ENCODE data around the gene TPRG1.

DNA sequence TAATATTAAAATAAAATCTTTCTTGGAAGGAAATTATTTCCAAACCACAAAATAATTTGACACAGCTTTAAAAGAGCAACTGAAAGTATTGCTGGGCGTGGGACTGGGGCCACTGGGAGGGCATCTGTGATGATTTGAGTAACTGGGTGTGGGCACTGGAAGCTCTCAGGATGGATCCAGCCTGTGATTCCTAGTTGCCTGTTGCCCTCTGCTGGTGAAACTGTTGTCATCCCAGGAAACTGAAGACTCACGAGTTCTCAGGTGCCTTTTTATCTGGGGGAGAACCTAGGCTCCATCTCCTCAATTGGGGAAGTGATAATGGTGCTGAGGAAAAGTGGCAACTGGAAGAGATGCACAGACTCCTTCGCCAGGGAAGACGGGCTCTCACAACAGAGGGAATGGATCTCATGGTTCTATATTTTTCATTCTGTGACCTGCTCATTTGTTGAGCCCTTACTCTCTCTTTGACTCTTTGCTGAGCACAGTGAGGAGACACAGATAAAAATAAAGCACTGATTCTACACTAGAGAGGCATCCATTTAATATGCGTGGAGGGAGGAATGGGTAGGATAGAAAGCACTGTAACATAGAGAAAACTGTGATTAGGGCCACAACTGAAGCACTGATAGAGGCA lies 61.6 kb downstream of the TPRG1 start:
- TF ChIP-seq, protein P1, sequence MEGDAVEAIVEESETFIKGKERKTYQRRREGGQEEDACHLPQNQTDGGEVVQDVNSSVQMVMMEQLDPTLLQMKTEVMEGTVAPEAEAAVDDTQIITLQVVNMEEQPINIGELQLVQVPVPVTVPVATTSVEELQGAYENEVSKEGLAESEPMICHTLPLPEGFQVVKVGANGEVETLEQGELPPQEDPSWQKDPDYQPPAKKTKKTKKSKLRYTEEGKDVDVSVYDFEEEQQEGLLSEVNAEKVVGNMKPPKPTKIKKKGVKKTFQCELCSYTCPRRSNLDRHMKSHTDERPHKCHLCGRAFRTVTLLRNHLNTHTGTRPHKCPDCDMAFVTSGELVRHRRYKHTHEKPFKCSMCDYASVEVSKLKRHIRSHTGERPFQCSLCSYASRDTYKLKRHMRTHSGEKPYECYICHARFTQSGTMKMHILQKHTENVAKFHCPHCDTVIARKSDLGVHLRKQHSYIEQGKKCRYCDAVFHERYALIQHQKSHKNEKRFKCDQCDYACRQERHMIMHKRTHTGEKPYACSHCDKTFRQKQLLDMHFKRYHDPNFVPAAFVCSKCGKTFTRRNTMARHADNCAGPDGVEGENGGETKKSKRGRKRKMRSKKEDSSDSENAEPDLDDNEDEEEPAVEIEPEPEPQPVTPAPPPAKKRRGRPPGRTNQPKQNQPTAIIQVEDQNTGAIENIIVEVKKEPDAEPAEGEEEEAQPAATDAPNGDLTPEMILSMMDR (IDR thresholded peaks at IDR 0.05) = peak; percentile 45 to 60 (median 56)
- TF ChIP-seq POLR2A (IDR thresholded peaks at IDR 0.05) = no peak

All from right lobe of liver (tissue), 4 donors.